HEK293T (cell line): Measurements from ENCODE around the gene SFI1.
"Not testable (repeated sequence)": the region's sequence is repeated elsewhere in the genome, so short reads cannot be mapped to it uniquely, and the experiment has no call there.

ENCODE experiments used
- CTCF ChIA-PET: fragments of 350-600 bp; formaldehyde crosslinking; extraction: SDS; loops from one replicate; lab custom pipeline; 2021; ENCODE audit warnings: antibody characterized with exemption, inconsistent platforms; lab: Yijun Ruan, JAX
- POLR2A ChIA-PET: fragments of 350-600 bp; formaldehyde crosslinking; extraction: SDS; loops from one replicate; lab custom pipeline; 2020; ENCODE audit warnings: antibody characterized with exemption, inconsistent platforms; lab: Yijun Ruan, JAX
- DNase-seq: peaks from one replicate; pipeline ENCODE4 v3.0.0; 2012; ENCODE audit warnings: mixed read lengths; ENCODE audit errors: extremely low spot score
- ARNT ChIP-seq: fragments of 450-650 bp; IDR thresholded peaks from 2 replicates; pipeline ENCODE4 v1.6.1; 2017; ENCODE audit warnings: mild to moderate bottlenecking
- BHLHE40 ChIP-seq: fragments of 450-650 bp; IDR thresholded peaks from 2 replicates; pipeline ENCODE4 v1.6.1; 2016; ENCODE audit warnings: mild to moderate bottlenecking, moderate library complexity, borderline replicate concordance
- CTBP1 ChIP-seq: fragments of 450-650 bp; IDR thresholded peaks from 2 replicates; pipeline ENCODE4 v1.6.1; 2016; ENCODE audit warnings: borderline replicate concordance
- ELF4 ChIP-seq: fragments of 450-650 bp; IDR thresholded peaks from 2 replicates; pipeline ENCODE4 v1.6.1; 2017; ENCODE audit warnings: antibody characterized with exemption
- FOXA1 ChIP-seq: fragments of 450-650 bp; IDR thresholded peaks from 2 replicates; pipeline ENCODE4 v1.6.1; 2016; ENCODE audit warnings: mild to moderate bottlenecking
- FOXK2 ChIP-seq: fragments of 450-650 bp; IDR thresholded peaks from 2 replicates; pipeline ENCODE4 v1.6.1; 2016; ENCODE audit warnings: mild to moderate bottlenecking
- FOXM1 ChIP-seq: fragments of 450-650 bp; IDR thresholded peaks from 2 replicates; pipeline ENCODE4 v1.6.1; 2017; ENCODE audit warnings: mild to moderate bottlenecking, borderline replicate concordance
- HDGF ChIP-seq: fragments of 450-650 bp; IDR thresholded peaks from 2 replicates; pipeline ENCODE4 v1.6.1; 2017; ENCODE audit warnings: antibody characterized with exemption, borderline replicate concordance
- L3MBTL2 ChIP-seq: fragments of 450-650 bp; conservative IDR thresholded peaks from 2 replicates; pipeline ENCODE4 v1.6.1; 2016; ENCODE audit warnings: mild to moderate bottlenecking
- LEF1 ChIP-seq: fragments of 450-650 bp; IDR thresholded peaks from 2 replicates; pipeline ENCODE4 v1.6.1; 2017; ENCODE audit warnings: mild to moderate bottlenecking, borderline replicate concordance
- NFRKB ChIP-seq: fragments of 450-650 bp; IDR thresholded peaks from 2 replicates; pipeline ENCODE4 v1.6.1; 2016; ENCODE audit warnings: mild to moderate bottlenecking, moderate library complexity
- SP1 ChIP-seq: fragments of 450-650 bp; IDR thresholded peaks from 2 replicates; pipeline ENCODE4 v1.6.1; 2017
- SUZ12 ChIP-seq: fragments of 450-650 bp; IDR thresholded peaks from 2 replicates; pipeline ENCODE4 v1.6.1; 2016; ENCODE audit warnings: mild to moderate bottlenecking
- TARDBP ChIP-seq: fragments of 450-650 bp; IDR thresholded peaks from 2 replicates; pipeline ENCODE4 v1.6.1; 2016
- ZNF384 ChIP-seq: fragments of 450-650 bp; IDR thresholded peaks from 2 replicates; pipeline ENCODE4 v1.6.1; 2016
- TF ChIP-seq, protein P1 (sequence below): fragments of 450-650 bp; IDR thresholded peaks from 2 replicates; pipeline ENCODE4 v1.6.1; 2016

SFI1 gene

DNA sequence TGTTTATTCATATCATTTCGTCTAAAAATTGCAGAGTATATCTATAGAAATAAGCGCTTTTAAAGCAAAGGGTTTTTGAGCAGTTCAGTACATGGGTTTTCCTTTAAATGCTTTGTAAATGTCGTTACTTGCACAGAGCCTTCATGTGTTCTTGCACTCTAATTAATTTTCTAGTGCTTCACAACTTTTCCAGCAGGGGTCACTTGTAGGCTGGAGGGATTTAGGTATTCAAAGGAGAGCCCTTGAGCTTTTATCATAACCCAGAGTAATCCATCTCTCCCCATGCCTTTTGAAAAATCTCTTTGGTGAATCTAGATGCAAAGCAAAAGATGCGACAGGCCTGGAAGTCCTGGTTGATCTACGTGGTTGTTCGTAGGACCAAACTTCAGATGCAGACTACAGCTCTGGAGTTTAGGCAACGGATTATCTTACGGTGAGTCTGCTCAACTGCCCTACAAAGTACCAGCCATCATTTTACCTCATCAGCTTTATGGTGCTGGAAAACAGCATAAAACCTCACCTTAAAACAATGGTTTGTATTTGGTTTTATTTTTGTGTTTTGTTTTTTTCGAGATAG, 60.4 kb downstream of the SFI1 start:
- POLR2A ChIA-PET, result no interaction called here
- TF ChIP-seq FOXA1 (no peak), CTBP1 (no peak), LEF1 (no peak), ARNT (no peak), NFRKB (no peak), ELF4 (no peak), SUZ12 (no peak), BHLHE40 (no peak)
- TF ChIP-seq, protein P1, sequence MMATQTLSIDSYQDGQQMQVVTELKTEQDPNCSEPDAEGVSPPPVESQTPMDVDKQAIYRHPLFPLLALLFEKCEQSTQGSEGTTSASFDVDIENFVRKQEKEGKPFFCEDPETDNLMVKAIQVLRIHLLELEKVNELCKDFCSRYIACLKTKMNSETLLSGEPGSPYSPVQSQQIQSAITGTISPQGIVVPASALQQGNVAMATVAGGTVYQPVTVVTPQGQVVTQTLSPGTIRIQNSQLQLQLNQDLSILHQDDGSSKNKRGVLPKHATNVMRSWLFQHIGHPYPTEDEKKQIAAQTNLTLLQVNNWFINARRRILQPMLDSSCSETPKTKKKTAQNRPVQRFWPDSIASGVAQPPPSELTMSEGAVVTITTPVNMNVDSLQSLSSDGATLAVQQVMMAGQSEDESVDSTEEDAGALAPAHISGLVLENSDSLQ, result no peak
- CTCF ChIA-PET, result interaction anchor here (0.6 to 1.9 kb wide), 5 partner anchors 13 to 111 kb away, joined by 3 to 11 read pairs (median 3); partner anchors contain the start of gene PISD
- peak; percentile 61 for DNase-seq

DNA sequence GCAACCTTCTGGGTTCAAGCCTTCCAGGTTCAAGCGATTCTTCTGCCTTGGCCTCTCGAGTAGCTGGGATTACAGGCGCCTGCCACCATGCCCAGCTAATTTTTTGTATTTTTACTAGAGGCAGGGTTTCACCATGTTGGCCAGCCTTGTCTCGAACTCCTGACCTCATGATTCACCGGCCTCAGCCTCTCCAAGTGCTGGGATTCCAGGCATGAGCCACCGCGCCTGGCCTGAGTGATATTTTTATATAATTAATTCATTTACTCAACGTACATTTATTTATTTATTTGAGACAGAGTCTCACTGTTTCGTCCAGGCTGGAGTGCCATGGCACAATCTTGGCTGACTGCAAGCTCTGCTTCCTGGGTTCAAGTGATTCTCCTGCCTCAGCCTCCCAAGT, 62.2 kb downstream of the SFI1 start:
- POLR2A ChIA-PET, CTCF ChIA-PET, DNase-seq: not testable (repeated sequence)

DNA sequence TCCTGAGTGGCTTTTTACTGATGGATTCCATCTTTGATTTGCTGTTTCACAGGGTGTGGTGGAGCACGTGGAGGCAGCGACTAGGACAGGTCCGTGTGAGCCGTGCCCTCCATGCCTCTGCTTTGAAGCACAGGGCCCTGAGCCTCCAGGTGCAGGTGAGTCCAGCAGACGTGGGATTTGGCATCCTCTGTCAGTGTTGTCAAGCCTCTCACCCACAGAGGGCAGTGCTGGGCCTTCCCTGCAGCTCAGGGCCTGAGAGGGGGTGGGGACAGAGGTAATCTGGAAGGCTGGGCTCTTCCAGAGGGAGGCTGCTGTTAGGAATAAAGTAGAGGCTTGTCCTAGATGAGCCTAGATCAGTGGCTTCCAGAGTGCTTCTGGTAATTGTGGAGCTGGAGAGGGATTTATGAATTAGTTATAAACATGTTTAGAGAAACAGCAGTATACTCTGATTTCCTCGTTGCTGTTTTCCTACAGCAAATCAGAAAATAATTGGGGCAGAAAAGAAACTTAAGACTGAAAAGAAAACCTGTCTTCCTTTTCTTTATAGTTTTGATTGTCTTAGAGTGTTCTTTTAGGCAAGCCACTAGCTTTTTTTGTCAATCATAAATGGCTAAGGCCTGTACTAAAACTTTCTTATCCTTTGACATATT, 65.0 kb downstream of the SFI1 start:
- DNase-seq, result peak; percentile 89
- ChIA-PET CTCF (interaction anchor here (0.8 to 1.6 kb wide), 2 partner anchors 10 to 52 kb away, joined by 4 read pairs; no protein-coding TSS in a partner anchor), POLR2A (interaction anchor here (0.9 to 1.0 kb wide), 2 partner anchors 69 to 70 kb away, joined by 3 read pairs; no protein-coding TSS in a partner anchor)
- TF ChIP-seq ARNT (0 out of 2 replicates have a peak, but pooled peaks have one; percentile 36), FOXK2 (no peak)

DNA sequence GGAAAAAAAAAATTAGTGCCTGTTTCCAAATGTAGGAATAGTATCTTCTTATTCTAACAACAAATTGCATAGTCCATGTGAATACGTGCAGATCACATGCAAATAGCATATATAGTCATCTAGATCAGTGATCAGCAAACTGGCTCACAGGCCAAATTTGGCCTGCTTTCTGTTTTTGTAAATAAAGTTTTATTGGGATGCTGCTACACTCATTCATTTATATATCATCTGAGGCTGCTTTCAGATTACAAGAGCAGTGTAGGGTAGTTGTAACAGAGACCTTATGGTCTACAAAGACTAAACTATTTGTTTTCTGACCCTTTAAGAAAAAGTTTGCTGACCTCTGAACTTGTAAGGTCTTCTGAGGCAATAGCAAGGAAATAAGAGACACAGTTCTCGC, 65.6 kb downstream of the SFI1 start:
- ChIA-PET POLR2A (interaction anchor here (1.0 kb wide), 1 partner anchor 70 kb away, joined by 3 read pairs; no protein-coding TSS in a partner anchor), CTCF (interaction anchor here (0.8 to 1.6 kb wide), 2 partner anchors 11 to 52 kb away, joined by 4 read pairs; no protein-coding TSS in a partner anchor)
- TF ChIP-seq NFRKB, result no peak
- TF ChIP-seq CTBP1, result no peak
- TF ChIP-seq SUZ12, result no peak
- DNase-seq, result no peak

DNA sequence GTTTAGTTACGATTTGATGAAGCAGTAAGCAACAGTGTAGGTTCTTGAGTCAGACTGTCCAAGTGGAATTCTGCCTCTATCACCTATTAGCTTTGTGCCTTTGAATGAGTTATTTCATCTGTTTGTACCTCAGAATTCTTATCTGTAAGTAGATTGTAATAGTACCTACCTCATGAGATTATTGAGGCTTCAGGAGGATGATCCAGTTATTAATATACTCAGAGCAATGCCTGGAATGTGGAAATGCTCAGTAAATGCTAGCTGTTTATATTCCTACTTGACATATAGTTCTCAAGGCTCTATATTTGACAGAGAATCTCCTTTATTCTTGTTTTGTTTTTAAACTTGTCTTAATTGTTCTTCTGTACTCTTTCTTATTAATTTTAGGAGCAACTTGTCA, 70.1 kb downstream of the SFI1 start:
- TF ChIP-seq SP1, result no peak
- TF ChIP-seq HDGF, result no peak
- TF ChIP-seq ELF4, result no peak
- no peak for TF ChIP-seq SUZ12
- no peak for TF ChIP-seq FOXK2
- TF ChIP-seq FOXM1, result no peak
- TF ChIP-seq CTBP1, result no peak
- TF ChIP-seq BHLHE40, result no peak
- TF ChIP-seq TARDBP, result no peak
- TF ChIP-seq, protein P1, result no peak
- no peak for TF ChIP-seq L3MBTL2
- no peak for TF ChIP-seq NFRKB
- TF ChIP-seq FOXA1, result no peak
- TF ChIP-seq ARNT, result no peak
- TF ChIP-seq LEF1, result no peak
- TF ChIP-seq ZNF384, result no peak
- DNase-seq, result no peak
- POLR2A ChIA-PET, result no interaction called here
- CTCF ChIA-PET, result no interaction called here

DNA sequence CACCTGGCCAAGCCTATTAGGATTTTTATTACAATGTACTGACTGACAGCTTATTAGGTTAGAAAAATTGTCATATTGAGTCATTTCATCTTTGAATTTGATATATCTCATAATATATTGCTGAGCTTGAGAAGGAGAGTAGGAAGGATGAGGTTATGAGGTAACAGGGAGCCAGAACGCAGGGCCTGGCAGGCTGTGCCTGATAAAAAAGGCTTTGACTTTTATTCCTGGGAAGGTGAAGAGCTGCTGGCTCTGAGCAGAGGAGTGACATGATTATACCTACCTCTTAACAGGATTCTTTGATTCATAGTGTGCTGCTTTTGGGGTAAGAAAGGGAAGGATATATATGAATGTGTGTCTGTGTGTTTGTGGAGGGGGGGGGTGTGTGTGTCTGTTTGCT, 70.9 kb downstream of the SFI1 start:
- CTCF ChIA-PET, result no interaction called here
- no peak for DNase-seq
- POLR2A ChIA-PET, result no interaction called here
- TF ChIP-seq NFRKB (no peak), L3MBTL2 (no peak), ARNT (no peak)

DNA sequence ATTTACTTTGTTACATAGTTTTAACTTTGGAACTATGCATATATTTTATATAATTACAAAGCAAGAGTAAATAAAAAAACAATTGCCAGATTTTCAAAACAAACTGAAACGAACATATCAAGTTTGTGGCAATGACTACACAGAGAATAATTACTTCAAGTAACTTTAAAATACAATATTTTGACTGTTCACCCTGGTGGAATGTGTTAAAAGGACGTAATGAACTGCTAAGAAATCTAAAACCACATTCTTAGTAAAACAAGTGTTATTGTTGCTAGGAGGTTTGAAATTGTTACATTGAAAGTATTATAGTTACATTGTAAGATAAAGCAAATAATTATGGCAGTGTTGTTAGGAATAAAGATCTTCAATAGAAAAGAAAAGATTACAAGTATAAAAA, 71.4 kb downstream of the SFI1 start:
- POLR2A ChIA-PET, result no interaction called here
- no peak for DNase-seq
- CTCF ChIA-PET, result no interaction called here
- TF ChIP-seq, protein P1, result no peak
- no peak for TF ChIP-seq CTBP1
- no peak for TF ChIP-seq TARDBP
- TF ChIP-seq LEF1, result no peak
- no peak for TF ChIP-seq L3MBTL2
- no peak for TF ChIP-seq NFRKB
- TF ChIP-seq HDGF, result no peak
